ENCODE measurements around the gene PTPRH.

- TF ChIP-seq POLR2AphosphoS2 (IDR thresholded peaks at IDR 0.05; ENCODE audit: low read length) = no peak
- TF ChIP-seq ZBTB12 (CRISPR knock-in tag; IDR thresholded peaks at IDR 0.05) = no peak
- no peak for TF ChIP-seq MIER1 (IDR thresholded peaks at IDR 0.05; ENCODE audit: low read depth)
- TF ChIP-seq, protein P1, sequence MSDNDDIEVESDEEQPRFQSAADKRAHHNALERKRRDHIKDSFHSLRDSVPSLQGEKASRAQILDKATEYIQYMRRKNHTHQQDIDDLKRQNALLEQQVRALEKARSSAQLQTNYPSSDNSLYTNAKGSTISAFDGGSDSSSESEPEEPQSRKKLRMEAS (CRISPR knock-in tag; IDR thresholded peaks at IDR 0.05) = no peak
- no peak for TF ChIP-seq PRMT5 (CRISPR knock-in tag; IDR thresholded peaks at IDR 0.05)
- no peak for TF ChIP-seq POLR2AphosphoS5 (IDR thresholded peaks at IDR 0.05; ENCODE audit: control insufficient read depth, insufficient read depth, low read depth, low read length)
- no peak for TF ChIP-seq TCF7L2 (IDR thresholded peaks at IDR 0.05; ENCODE audit: low read depth, low read length)
- no peak for TF ChIP-seq CTCF (IDR thresholded peaks at IDR 0.05 in 2 of 3, conservative IDR thresholded peaks at IDR 0.05 in 1 of 3; ENCODE audit: insufficient read depth in 2 of 3, low read depth in 1 of 3, low read length in 3 of 3)
- no peak for TF ChIP-seq EZH2 (IDR thresholded peaks at IDR 0.05; ENCODE audit: borderline replicate concordance, low read depth, low read length)
These were observed 23.7 kb upstream of the PTPRH start for GRCh38 chr19:55232986-55233385.

Measured in K562 (cell line).